ENCODE results near the gene MGAT5.

Gene MGAT5

GRCh38 chr2:134489732-134490384, 236.0 kb downstream of the MGAT5 start:
- no peak for TF ChIP-seq TAF1 (IDR thresholded peaks at IDR 0.05; ENCODE audit: low read depth)
- no peak for TF ChIP-seq NFIC (IDR thresholded peaks at IDR 0.05)
- TF ChIP-seq TEAD4 (IDR thresholded peaks at IDR 0.05): no peak
- no peak for TF ChIP-seq RAD21 (IDR thresholded peaks at IDR 0.05; ENCODE audit: low read depth)
- TF ChIP-seq TCF12 (IDR thresholded peaks at IDR 0.05; ENCODE audit: low read depth): no peak
- no peak for TF ChIP-seq CREB1 (IDR thresholded peaks at IDR 0.05; ENCODE audit: low read depth)
- no peak for TF ChIP-seq EP300 (IDR thresholded peaks at IDR 0.05; ENCODE audit: borderline replicate concordance)
- TF ChIP-seq USF1 (IDR thresholded peaks at IDR 0.05): no peak
- no peak for TF ChIP-seq ZBTB7A (IDR thresholded peaks at IDR 0.05; ENCODE audit: low read depth)
- TF ChIP-seq FOXM1 (IDR thresholded peaks at IDR 0.05; ENCODE audit: borderline replicate concordance, low read depth): no peak
- TF ChIP-seq CEBPB (IDR thresholded peaks at IDR 0.05): no peak
- TF ChIP-seq EGR1 (IDR thresholded peaks at IDR 0.05): no peak
- TF ChIP-seq MAX (IDR thresholded peaks at IDR 0.05): no peak
- no peak for TF ChIP-seq REST (IDR thresholded peaks at IDR 0.05; ENCODE audit: low read depth)
- TF ChIP-seq YY1 (IDR thresholded peaks at IDR 0.05; ENCODE audit: low read depth): no peak

- no peak for TF ChIP-seq CREB1 (IDR thresholded peaks at IDR 0.05; ENCODE audit: low read depth)
- no peak for TF ChIP-seq REST (IDR thresholded peaks at IDR 0.05; ENCODE audit: low read depth)
- no peak for TF ChIP-seq FOXM1 (IDR thresholded peaks at IDR 0.05; ENCODE audit: borderline replicate concordance, low read depth)
- TF ChIP-seq RAD21 (IDR thresholded peaks at IDR 0.05; ENCODE audit: low read depth): no peak
- no peak for TF ChIP-seq TEAD4 (IDR thresholded peaks at IDR 0.05)
- TF ChIP-seq ZBTB7A (IDR thresholded peaks at IDR 0.05; ENCODE audit: low read depth): no peak
- no peak for TF ChIP-seq USF1 (IDR thresholded peaks at IDR 0.05)
- no peak for TF ChIP-seq EGR1 (IDR thresholded peaks at IDR 0.05)
- no peak for TF ChIP-seq EP300 (IDR thresholded peaks at IDR 0.05; ENCODE audit: borderline replicate concordance)
- no peak for TF ChIP-seq TCF12 (IDR thresholded peaks at IDR 0.05; ENCODE audit: low read depth)
- TF ChIP-seq NFIC (IDR thresholded peaks at IDR 0.05): no peak
- TF ChIP-seq CEBPB (IDR thresholded peaks at IDR 0.05): no peak
- TF ChIP-seq MAX (IDR thresholded peaks at IDR 0.05): no peak
- no peak for TF ChIP-seq TAF1 (IDR thresholded peaks at IDR 0.05; ENCODE audit: low read depth)
- no peak for TF ChIP-seq YY1 (IDR thresholded peaks at IDR 0.05; ENCODE audit: low read depth)
Measured at GRCh38 chr2:134490559-134490958, 236.7 kb downstream of the MGAT5 start.

- TF ChIP-seq CEBPB (IDR thresholded peaks at IDR 0.05) (no peak), YY1 (IDR thresholded peaks at IDR 0.05; ENCODE audit: low read depth) (no peak), EGR1 (IDR thresholded peaks at IDR 0.05) (no peak), TCF12 (IDR thresholded peaks at IDR 0.05; ENCODE audit: low read depth) (no peak), RAD21 (IDR thresholded peaks at IDR 0.05; ENCODE audit: low read depth) (no peak), REST (IDR thresholded peaks at IDR 0.05; ENCODE audit: low read depth) (no peak), EP300 (IDR thresholded peaks at IDR 0.05; ENCODE audit: borderline replicate concordance) (no peak), MAX (IDR thresholded peaks at IDR 0.05) (no peak), FOXM1 (IDR thresholded peaks at IDR 0.05; ENCODE audit: borderline replicate concordance, low read depth) (no peak), USF1 (IDR thresholded peaks at IDR 0.05) (no peak), CREB1 (IDR thresholded peaks at IDR 0.05; ENCODE audit: low read depth) (no peak)
Measured at GRCh38 chr2:134491022-134491421, 237.2 kb downstream of the MGAT5 start.
